OCI-LY3 (cell line): ENCODE measurements around the gene PTPRU.

Source experiments
- EZH2phosphoT487 ChIP-seq: fragments of 200-600 bp; shearing (Covaris generic); IDR thresholded peaks from 2 replicates; pipeline ENCODE4 v1.6.1; 2018; ENCODE audit warnings: antibody characterized with exemption, mixed run types, low read depth
- TF ChIP-seq, protein P1 (sequence below): fragments of 200-600, 300-600 bp; sonication (generic); IDR thresholded peaks from 2 replicates; pipeline ENCODE4 v1.5.1; 2014; ENCODE audit warnings: antibody characterized with exemption, low read length, low read depth

GRCh38 chr1:29239142-29239541 is 2.8 kb downstream of the PTPRU start:
- TF ChIP-seq, protein P1, sequence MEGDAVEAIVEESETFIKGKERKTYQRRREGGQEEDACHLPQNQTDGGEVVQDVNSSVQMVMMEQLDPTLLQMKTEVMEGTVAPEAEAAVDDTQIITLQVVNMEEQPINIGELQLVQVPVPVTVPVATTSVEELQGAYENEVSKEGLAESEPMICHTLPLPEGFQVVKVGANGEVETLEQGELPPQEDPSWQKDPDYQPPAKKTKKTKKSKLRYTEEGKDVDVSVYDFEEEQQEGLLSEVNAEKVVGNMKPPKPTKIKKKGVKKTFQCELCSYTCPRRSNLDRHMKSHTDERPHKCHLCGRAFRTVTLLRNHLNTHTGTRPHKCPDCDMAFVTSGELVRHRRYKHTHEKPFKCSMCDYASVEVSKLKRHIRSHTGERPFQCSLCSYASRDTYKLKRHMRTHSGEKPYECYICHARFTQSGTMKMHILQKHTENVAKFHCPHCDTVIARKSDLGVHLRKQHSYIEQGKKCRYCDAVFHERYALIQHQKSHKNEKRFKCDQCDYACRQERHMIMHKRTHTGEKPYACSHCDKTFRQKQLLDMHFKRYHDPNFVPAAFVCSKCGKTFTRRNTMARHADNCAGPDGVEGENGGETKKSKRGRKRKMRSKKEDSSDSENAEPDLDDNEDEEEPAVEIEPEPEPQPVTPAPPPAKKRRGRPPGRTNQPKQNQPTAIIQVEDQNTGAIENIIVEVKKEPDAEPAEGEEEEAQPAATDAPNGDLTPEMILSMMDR = no peak
- TF ChIP-seq EZH2phosphoT487 = no peak
